WERI-Rb-1 (cell line): ENCODE measurements around the gene C8G.

Experiments used
- DNase-seq: peaks from one replicate; pipeline ENCODE4 v3.0.0-alpha.2; 2020
- H3K27ac ChIP-seq: fragments of 250-450 bp; sonication (Bioruptor Pico); 2 replicates; pipeline ENCODE4 v1.5.1; 2020; ENCODE audit warnings: mild to moderate bottlenecking, moderate library complexity
- H3K27me3 ChIP-seq: fragments of 250-450 bp; sonication (Bioruptor Pico); 2 replicates; pipeline ENCODE4 v1.5.1; 2021; ENCODE audit warnings: mild to moderate bottlenecking, low read depth, moderate library complexity; ENCODE audit not compliant: insufficient read depth, severe bottlenecking
- H3K36me3 ChIP-seq: fragments of 250-450 bp; sonication (Bioruptor Pico); 2 replicates; pipeline ENCODE4 v1.5.1; 2020; ENCODE audit warnings: mild to moderate bottlenecking, moderate library complexity
- H3K4me3 ChIP-seq: 2 replicates; pipeline ENCODE4 v1.5.1; 2011; ENCODE audit warnings: low read depth, mild to moderate bottlenecking, control low read depth, low read length
- H3K9me3 ChIP-seq: fragments of 250-450 bp; sonication (Bioruptor Pico); 2 replicates; pipeline ENCODE4 v1.5.1; 2021; ENCODE audit warnings: mild to moderate bottlenecking, moderate library complexity; ENCODE audit not compliant: severe bottlenecking
- TF ChIP-seq, protein P1 (sequence below): IDR thresholded peaks from 2 replicates; pipeline ENCODE4 v1.5.1; 2011; ENCODE audit warnings: low read depth, mild to moderate bottlenecking, control low read depth, inconsistent platforms, low read length

Gene C8G

DNA sequence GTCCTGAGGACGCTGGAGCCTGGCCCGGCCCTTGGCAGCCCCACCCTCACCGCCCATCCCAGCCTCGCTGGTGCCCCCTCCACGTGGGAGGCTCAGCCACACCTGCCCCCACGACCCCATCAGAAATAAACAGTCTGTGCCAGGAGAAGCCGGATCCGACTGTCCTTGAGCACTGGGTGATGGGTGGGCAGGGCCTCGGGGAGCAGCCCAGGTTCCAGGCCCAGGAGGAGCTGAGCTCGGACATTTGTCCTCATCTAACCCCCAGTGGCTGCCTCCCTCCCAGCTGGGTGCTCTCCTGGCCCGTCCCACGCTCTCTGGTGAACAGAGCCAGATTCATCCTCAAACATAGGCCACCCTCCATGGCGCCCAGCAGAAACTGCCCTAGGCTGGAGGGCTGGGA lies 27.7 kb downstream of the C8G start:
- Histone ChIP-seq H3K9me3 (no peaks in the 10 kb centered on the region), H3K36me3 (no peaks in the 10 kb centered on the region), H3K4me3 (no peak overlapping the region), H3K27me3 (no peaks in the 10 kb centered on the region), H3K27ac (no peak overlapping the region)
- DNase-seq = peak; percentile 56
- TF ChIP-seq, protein P1, sequence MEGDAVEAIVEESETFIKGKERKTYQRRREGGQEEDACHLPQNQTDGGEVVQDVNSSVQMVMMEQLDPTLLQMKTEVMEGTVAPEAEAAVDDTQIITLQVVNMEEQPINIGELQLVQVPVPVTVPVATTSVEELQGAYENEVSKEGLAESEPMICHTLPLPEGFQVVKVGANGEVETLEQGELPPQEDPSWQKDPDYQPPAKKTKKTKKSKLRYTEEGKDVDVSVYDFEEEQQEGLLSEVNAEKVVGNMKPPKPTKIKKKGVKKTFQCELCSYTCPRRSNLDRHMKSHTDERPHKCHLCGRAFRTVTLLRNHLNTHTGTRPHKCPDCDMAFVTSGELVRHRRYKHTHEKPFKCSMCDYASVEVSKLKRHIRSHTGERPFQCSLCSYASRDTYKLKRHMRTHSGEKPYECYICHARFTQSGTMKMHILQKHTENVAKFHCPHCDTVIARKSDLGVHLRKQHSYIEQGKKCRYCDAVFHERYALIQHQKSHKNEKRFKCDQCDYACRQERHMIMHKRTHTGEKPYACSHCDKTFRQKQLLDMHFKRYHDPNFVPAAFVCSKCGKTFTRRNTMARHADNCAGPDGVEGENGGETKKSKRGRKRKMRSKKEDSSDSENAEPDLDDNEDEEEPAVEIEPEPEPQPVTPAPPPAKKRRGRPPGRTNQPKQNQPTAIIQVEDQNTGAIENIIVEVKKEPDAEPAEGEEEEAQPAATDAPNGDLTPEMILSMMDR = no peak

DNA sequence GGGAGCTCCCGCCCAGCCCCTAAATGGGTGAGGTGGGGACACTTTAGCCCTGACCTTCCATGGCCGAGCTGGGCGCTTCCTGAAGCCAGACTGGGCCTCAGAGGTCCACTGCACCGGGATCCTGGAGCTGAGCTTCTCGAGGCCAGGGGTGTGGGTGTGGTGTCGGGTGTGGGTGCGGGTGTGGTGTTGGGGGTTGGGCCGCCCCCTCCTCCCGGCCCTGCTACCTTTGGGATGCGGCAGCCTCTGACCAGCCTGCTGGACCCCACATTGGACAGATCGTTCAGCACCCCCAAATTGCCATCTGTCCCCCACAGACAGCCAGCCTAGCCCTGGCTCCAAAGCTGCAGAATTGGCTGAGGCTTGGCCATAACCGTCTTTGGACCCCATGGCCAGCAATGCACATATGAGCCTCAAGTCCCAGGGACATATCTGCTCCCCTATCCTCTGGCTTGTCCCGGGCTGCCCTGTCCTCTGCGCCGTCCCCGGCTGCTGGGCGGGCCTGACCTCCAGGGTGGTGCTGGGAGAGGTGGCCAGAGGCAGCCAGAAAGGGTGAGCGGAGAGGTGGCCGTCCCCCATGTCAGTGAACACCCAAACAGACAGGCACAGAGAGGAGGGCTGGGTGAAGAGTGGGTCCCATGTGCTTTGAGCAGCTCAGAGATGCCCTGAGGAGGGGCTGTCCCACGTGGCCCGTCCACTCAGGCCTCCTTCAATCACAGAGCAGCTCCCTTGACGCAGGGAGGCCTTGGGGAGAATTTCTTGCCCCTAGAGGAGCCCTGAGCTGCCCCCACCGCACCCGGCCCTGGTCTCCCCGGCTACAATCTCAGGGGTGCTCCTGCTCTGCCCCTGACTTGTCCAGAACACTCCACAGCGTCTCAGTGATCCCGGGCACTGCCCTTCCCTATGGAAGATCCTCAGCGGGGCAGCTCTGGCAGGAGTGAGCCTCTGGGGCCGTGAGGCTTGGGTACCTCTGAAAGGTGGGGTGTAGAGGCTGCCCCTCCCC lies 28.9 kb downstream of the C8G start:
- DNase-seq = no peak
- Histone ChIP-seq H3K27ac (no peak overlapping the region), H3K27me3 (no peaks in the 10 kb centered on the region), H3K4me3 (no peak overlapping the region), H3K9me3 (no peaks in the 10 kb centered on the region), H3K36me3 (no peaks in the 10 kb centered on the region)
- TF ChIP-seq, protein P1 = no peak

DNA sequence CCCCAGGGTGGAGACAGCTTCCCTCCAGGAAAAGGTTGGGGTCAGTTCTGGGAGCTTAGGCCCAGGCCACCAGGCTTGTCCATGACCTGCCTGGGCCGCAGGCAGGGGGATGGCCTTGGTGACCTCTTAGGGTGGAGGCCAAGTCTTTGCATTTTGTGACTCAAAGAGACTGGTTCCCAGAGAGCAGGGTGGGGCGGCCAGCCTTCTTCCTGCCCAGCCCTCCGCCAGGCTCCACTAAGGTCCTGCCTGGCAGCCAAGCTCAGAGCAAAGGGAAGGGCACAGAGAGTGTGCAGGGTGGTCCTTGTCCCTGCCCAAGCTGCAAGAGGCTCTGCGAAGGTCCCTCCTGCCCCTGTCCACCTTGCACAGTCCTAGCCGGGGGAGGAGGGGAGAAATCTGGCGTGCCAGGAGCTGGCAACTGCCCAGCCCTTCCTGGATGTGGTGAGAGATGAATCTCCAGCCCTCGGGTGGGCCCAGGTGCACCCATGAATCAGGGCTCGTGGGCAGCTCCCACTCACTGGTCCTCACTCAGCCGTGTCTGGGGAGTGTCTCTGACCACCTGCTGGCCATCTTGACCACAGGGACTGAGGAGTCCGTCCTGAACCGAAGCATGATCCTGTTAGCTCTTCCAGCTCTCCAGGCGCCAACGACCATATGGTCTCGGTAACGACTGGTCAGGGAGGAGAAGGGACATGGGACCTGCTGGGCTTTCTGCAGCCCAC lies 29.9 kb downstream of the C8G start:
- H3K4me3 ChIP-seq = no peak overlapping the region
- DNase-seq = no peak
- TF ChIP-seq, protein P1 = no peak
- H3K36me3 ChIP-seq = no peaks in the 10 kb centered on the region
- peak overlapping the region; percentile 16; the same call in 1 of the 2 replicates for H3K27ac ChIP-seq
- no peaks in the 10 kb centered on the region for H3K9me3 ChIP-seq
- no peaks in the 10 kb centered on the region for H3K27me3 ChIP-seq

DNA sequence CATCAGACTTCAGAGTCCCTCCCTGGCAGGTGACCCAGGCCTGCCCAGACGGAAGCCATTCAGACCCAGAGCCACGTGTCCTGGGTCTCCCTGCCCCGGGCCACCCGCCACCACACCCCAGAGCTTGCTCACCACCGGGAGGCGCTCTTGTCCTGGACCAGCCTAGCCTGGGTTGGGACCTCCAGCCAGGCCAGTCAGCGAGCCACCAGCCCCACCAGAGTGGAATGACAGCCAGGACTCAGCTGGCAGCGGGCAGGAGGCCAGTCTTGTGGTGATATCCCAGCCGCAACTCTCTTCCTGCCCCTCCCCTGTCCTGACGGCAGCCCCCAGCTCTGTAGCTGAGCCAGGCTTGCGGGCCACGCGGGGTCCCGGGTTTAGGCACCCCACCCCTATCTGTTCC lies 30.6 kb downstream of the C8G start:
- no peaks in the 10 kb centered on the region for H3K27me3 ChIP-seq
- no peak overlapping the region for H3K27ac ChIP-seq
- H3K36me3 ChIP-seq = no peaks in the 10 kb centered on the region
- H3K9me3 ChIP-seq = no peaks in the 10 kb centered on the region
- DNase-seq = peak; percentile 49
- TF ChIP-seq, protein P1 = peak; percentile 60
- no peak overlapping the region for H3K4me3 ChIP-seq

- TF ChIP-seq, protein P1 = no peak
- no peak for DNase-seq
- Histone ChIP-seq H3K36me3 (no peaks in the 10 kb centered on the region), H3K27ac (no peak within 1 kb of the TSS), H3K9me3 (no peaks in the 10 kb centered on the region), H3K4me3 (no peak within 1 kb of the TSS), H3K27me3 (no peaks in the 10 kb centered on the region)
Measured at GRCh38 chr9:136977223-136977622, 32.2 kb downstream of the C8G start, which contains the start of gene PTGDS. Gene PTGDS (plus strand): TSS chr9:136977504. CDS start chr9:136977579, 75 bp downstream.
